MM.1S (cell line): Measurements from ENCODE around the gene SPEM1.

Experiments used
- CTCF ChIP-seq: fragments of 300-600 bp; sonication (generic); IDR thresholded peaks from 2 replicates; pipeline ENCODE4 v1.5.1; 2016; ENCODE audit warnings: antibody characterized with exemption, low read length, mixed read lengths
- EZH2phosphoT487 ChIP-seq: fragments of 300-600 bp; sonication (generic); IDR thresholded peaks from 2 replicates; pipeline ENCODE4 v1.6.1; 2018; ENCODE audit warnings: antibody characterized with exemption, low read length

DNA sequence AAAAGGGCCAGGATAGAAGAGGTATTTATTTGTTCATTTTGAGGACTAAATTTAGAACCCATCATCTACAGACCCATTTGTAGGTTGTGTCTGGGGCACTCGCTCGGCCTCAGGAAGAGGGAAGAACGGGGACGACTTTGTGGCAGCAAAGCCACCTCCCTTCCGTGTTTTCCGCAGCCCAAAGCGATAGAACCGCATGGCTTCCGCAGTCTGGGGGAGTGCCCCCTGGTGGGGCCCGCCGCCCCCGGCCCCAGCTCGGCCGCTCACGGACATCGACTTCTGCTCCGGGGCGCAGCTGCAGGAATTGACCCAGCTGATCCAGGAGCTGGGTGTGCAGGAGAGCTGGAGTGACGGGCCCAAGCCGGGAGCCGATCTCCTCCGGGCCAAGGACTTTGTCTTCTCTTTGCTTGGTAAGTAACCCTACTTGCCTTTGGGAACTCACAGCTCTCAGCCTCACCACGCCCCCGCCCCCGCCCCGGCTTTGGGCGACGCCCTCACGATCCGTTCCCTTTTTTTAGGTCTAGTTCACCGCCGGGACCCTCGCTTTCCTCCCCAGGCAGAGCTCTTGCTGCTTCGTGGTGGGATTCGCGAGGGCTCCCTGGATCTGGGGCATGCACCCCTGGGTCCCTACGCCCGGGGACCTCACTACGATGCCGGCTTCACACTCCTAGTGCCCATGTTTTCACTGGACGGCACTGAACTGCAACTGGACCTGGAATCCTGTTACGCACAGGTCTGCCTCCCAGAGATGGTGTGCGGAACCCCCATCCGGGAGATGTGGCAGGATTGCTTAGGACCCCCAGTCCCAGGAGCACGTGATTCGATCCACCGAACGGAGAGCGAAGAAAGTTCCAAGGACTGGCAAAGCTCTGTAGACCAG is 15.8 kb downstream of the SPEM1 start:
- TF ChIP-seq CTCF (peak; percentile 34), EZH2phosphoT487 (no peak)
